LHCN-M2 (cell line): ENCODE data around the gene DSE. TPM values are rescaled to one million over a fixed set of nuclear protein-coding genes. Genes with fewer than 3 reads are reported as not detected.

Source experiments
- DNase-seq: peaks from one replicate; pipeline ENCODE4 v3.0.0-alpha.2; 2012; ENCODE audit warnings: low read depth
- total RNA-seq: library from RNA; depleted of rRNA; stranded (reverse); fragments of >200 nt; gene quantifications from 2 replicates; pipeline ENCODE4 v1.2.3, GENCODE V29; 2014

DSE gene
- total RNA-seq, 1 experiment from 2014 or later = 28.4 TPM

DNA sequence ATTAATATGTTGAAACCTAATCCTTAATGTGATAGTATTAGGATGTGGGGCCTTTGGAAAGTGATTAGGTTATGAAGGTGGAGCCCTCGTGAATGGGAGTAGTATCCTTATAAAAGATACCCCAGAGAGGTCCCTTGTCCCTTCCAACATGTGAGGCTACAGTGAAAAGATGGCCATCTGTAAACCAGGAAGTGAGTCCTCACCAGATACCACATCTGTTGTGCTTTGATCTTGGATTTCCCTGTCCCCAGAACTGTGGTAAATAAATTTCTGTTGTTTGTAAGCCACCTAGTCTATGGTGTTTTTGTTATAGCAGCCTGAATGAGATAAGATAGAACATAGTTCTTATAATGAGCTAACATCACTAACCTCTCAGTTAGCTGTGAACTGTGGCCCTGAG is 73.8 kb downstream of the DSE start:
- no peak for DNase-seq

DNA sequence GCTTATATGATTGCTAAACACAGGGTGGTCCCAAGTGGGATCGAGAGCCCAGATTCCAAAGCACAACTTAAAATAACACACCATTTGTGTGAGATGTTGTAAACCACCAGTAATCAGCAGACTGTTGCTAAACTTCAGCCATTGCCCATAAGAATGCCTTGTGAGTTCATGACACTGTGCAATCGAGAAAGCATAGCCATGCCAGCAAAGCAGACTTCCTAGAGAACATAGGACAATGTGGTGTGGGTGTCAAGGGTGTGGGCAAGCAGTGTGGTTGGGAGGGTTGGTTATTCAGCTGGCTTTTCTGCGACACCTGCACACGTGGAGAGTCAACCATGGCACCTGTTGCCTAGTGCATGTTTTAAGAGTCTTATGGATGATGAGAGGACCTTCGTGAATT is 74.4 kb downstream of the DSE start:
- DNase-seq = peak; percentile 56

DNA sequence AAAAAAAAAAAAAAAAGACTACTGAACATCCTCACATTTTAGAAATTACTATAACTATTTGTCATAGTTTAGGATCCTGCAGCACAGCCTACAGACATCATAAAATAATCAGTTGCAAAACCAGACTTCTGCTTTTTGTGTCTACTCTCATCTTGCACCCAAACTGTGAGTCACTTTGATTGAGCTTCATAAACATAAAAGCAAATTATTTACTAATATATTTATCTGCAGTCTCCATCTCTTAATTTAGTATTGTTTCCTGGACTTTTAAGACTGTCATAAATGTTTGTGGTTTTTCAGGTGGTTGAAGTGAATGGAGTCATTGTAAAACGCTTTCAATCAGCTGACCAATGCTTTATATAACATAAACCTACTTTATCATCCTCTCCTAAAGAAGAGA is 75.7 kb downstream of the DSE start:
- DNase-seq = no peak

DNA sequence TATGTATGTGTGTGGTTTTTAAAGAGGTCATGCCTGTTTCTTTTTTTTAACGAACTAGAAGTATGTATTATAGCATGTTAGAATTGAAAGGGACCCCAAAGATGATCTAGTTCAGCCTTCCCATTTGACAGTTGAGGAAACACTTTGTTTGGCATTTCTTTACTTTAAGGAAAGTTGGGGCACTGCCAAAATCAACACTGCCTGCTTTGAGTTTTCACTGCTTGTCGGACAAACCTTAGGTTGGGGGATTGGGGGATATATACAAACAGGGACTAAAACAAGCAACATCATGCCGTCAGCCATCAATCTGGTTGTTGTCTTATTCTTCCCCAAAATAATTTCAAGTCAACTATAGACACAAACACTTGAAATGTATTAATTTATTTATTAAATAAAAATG is 76.3 kb downstream of the DSE start:
- DNase-seq = no peak

DNA sequence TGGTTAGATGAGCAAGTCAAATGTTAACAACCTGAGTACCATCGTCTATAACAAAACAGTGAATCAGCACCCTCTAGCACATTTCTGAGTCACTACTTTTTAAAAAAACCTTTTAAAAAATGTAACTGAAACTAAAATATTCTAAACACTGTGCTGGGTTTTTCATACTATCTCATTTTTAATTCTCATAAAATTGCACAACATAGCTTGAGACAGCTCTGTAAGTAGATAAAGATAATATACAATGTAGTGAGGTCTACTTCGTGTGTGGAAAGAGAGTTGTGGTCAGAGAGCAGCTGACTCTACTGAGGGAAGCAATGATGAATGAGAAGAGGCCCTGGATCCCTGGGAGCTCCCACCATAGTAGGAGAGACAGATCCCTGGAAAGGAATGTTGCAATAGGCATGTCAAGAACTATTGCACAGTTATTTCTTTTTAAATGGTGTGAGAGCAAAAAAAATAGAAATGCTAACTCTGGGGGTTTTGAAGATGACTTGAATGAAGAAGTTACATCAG is 76.8 kb downstream of the DSE start:
- peak; percentile 91 for DNase-seq

DNA sequence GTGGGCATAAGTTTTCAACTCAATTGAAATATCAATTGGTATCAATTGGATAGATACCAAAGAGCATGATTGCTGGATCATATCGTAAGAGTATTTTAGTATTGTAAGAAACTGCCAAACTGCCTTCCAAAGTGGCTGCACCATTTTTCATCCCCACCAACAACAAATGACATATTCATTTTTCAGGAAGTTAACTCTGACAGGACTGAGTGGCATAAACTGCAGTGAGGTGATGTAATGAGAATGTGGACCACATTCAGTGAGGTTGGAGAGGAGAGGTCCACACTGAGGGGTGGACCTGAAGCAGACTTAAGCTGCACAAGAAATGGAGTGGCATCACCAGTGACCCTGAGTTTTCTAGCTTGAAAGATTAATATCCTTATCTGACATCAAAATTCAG is 78.8 kb downstream of the DSE start:
- DNase-seq = no peak

DNA sequence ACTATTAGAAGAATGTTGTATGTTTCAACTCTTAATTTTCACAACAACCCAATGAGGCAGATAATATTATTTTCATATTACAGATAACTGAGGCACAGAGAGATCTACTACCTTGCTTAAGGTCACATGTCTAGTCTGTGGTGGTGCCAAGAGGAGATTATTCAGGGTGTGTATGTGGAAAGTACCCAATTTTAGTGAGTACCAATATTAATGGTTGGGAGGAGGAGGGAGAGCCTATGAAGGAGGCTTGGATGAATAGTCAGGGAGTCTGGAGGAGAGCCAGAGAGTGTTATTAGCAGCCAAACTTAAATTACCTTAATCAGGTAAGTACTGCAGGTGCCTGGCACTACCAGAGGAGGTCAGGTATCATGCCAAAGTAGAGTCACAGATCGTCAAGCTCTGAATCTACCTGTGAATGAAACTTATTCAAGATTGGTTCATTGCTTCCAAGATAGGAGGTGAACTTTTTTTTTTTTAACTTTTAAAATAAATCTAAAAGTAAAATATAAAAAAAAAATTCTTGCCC is 79.5 kb downstream of the DSE start:
- DNase-seq = no peak

DNA sequence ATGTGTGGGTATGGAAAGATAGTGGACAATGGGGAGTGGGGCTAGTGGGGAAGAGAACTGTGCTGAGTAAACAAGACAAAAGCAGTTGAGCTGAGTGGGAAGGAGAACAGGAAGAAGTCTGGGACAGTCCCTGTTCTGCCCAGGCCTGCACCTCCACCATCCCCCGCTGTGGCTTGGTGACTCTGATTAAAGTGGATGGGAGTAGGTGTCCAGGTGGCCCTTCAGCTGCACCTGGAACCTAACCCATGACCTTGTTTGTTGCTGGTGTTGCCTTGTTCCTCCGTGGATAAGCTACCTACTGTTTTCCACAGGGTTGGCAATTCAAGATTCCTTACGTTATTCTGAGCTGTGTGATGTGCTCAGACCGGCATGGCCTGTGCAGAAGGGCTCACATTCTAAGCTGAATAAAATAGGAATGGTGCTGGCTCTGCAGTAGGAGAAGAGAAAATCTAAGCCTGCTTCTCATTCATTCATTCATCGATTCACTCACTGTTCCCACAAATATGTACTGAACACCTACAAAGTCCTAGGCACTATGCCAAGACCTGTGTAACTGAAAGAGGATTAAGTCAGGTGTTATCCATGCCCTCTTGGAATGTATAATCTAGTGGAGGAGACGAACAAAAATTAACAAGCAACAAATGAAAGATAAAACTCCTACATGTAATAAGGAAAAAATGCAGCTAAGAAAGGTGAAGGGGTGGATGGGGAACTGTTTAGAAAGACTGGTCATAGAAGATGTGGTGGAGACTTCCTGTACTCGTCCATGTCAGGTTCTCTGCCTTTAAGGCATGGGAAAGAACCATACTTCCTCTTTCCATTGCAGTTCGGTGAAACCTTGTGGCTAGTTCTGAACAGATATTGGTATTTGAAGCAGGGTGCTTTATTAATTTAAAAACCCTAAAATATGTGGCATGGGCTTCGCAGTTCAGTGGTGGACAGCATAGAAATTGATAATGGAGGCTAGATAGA is 80.3 kb downstream of the DSE start:
- DNase-seq = no peak

DNA sequence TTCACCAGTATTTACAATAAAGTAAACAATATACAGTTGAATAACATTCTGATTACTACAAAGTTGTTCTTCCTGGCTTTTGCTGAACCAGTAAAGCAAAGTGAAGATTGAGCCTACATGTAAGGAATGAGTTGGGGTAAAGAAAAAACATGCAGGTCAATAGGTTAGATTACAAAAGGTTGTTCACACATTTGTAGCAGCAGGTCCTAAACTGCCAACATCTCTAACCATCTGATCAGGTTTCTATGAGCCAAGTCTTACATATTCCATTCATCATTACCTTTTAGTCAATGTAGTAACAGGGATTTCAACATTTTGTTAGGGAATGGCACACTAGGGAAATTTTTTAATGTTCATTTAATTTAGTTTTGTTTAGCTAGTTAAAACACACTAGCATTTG is 81.2 kb downstream of the DSE start:
- DNase-seq = no peak

DNA sequence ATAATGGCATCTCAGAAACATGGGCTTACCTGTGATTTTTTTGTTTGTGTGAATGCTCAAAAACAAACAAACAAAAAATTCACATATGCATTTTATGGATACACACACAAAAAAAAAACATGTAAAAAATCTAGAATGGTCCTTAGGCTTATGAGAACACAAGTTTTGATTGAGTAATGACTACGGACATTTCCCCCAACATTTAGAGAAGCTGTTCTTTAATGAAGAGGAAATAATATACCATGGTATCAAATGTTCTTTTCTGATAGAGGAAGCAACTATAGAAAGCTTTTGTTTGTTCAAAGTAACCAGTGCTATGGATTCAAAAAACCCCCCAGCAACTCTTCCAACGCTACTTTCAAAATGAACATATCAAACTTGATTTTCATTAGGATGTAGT is 81.8 kb downstream of the DSE start:
- DNase-seq = no peak

DNA sequence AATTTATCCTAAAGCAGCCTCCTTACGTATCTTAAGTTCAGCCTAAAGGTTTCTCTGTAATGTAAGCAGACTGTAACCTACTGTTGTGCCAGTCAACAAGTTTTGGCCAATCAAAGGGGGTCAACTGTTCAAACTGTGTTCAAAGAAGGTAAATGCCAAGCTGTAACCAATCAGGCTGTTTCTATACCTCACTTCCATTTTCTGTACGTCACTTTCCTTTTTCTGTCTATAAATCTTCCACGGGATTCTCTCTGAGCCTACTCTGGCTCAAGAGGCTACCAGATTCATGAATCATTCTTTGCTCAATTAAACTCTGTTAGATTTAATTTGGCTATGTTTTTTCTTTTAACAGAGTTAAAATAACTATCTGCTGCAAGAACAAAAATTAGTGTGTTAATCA is 85.4 kb downstream of the DSE start:
- DNase-seq = no peak

DNA sequence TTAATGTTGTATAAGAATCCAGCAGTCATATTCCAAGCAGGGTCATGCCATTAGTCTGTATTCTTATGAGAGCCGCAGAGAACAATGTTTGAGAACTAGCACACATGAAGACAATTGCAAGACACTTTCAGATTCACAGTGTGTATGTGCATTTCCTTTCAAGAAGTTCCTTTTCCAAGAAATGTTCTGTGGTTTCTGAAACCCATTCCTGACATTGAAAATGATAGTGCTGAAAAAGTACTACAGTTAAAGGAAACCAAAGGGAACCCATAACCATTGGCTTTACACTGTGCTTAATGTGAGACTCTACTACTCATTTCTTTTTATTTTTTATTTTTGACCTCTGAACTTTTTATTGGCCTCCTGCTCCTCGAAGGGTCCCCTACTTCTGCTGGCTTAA is 86.2 kb downstream of the DSE start:
- DNase-seq = no peak

DNA sequence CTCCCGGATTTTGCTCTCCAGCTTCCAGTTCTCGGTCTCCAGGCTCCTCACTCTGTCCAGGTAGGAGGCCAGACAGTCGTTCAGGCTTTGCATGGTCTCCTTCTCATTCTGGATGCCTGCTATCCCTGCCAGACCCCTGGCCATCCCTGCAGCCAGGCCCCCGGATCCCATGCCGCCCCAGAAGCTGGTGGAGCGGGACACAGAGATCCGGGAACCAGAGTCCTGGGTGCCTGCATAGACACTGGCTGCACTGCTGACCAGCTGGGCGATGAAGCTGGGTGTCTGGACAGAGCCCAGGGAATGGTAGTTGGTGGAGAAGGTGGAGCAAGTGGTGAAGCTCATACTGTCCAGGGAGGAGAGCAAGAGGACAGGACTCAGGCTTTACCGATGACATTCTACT is 87.5 kb downstream of the DSE start:
- no peak for DNase-seq

DNA sequence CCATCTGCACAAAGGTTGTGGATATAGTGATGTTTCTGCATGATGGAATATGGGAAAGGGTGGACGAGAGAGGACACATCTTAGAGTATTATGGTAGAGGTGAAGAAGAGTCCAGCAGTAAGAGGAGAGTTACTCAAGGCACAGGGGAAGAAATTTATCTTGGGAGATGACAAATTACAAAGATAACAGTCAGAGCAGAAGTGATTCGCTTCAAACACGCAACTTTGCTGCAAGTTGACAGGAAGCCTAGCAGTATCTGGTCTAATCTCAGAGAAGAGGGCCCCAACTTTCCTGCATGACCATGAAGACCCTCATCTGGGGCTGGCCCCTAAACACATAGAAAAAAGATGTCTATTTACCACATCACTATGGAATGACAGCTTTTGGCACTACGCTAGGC is 89.2 kb downstream of the DSE start:
- no peak for DNase-seq

DNA sequence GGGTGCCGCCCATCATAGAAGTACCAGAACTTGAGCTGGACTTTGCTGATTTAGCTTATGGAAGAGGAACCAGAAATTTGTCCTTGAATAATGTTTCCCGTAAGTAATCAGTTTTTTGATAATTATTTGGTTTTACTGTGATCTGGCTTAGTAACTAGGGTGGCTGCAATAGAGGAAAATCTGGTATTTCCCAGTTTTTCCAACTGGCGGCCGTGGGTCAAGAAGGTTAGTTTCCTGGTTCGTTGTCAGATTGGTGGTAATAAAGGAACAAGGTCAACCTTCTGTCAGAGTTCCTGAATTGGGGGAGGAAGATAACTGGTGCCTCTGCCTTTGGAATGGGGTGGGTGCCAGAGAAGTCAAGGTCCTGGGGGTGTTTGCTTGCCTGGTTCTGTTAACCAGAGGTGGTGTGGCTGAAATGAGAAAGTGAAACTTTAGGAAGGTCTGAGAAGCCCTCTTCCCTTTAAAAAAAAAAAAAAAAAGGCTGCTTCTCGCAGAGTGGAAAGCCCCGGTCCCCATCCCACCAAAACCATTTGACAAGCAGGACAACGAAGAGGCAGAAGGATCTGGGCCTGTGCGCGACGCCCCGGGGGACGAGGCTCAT is 90.7 kb downstream of the DSE start, which contains the start of gene CALHM6:
Gene CALHM6 (plus strand): TSS at position 45 of the 601 bp plus-strand sequence. CDS start 555 bp downstream, at position 600.
- no peak for DNase-seq

DNA sequence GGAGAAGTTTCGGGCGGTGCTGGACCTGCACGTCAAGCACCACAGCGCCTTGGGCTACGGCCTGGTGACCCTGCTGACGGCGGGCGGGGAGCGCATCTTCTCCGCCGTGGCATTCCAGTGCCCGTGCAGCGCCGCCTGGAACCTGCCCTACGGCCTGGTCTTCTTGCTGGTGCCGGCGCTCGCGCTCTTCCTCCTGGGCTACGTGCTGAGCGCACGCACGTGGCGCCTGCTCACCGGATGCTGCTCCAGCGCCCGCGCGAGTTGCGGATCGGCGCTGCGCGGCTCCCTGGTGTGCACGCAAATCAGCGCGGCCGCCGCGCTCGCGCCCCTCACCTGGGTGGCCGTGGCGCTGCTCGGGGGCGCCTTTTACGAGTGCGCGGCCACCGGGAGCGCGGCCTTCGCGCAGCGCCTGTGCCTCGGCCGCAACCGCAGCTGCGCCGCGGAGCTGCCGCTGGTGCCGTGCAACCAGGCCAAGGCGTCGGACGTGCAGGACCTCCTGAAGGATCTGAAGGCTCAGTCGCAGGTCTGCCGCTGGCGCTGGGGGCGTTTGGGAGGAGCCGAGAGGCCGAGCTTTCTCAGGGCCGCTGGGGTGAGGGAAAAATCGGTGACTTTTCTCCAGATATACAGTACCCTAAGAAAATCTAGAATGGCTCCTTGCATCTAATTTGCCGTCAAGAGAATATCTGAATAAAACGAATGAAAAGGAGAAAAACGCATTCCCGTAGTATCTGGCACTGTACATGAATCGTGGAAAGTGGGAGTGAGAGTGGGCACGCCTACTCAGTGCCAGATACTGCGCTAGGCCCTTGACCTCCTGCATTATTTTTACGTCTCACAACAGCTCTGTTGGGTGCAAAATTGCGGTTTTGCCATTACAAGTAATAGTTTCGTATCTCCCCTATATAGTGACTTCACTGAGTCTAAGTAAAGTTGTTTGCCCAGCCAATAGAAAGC is 91.5 kb downstream of the DSE start:
- DNase-seq = peak; percentile 57

DNA sequence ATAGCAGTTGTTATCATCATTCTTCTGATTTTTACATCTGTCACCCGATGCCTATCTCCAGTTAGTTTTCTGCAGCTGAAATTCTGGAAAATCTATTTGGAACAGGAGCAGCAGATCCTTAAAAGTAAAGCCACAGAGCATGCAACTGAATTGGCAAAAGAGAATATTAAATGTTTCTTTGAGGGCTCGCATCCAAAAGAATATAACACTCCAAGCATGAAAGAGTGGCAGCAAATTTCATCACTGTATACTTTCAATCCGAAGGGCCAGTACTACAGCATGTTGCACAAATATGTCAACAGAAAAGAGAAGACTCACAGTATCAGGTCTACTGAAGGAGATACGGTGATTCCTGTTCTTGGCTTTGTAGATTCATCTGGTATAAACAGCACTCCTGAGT is 92.6 kb downstream of the DSE start:
- no peak for DNase-seq

DNA sequence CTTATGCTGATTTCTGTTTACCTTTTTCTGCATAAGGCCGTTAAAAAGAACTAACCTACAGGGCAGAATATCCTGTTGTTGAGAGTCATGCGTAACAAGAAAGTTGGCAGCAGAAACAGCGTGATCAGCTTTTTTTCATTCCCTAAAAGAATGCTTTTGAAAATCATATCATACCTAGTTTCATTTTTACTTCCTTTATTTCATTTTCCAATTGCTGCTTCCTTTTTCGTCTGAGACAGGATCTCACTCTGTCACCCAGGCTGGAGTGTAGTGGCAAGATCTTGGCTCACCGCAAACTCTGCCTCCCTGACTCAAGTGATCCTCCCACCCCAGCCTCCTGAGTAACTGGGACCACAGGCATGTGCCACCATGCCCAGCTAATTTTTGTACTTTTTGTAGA is 94.5 kb downstream of the DSE start:
- DNase-seq = no peak

DNA sequence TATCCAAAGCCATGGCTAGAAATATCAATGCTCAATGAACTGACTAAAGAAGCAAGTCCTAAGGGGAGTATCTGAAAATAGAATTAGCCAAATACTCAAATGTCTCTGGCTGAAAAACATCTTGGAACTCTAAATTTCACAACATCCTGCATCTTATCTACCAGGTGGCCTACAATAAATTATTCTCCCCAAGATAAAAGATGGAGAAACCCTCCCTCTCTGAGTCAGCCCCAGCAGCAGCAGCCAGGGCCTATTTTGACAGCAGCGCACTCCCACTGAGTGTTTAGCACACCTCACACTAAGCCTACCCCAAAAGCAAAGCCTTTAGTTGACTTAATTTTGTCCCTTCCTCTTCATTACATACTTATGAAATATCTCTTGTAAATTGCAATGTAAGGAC is 96.3 kb downstream of the DSE start:
- no peak for DNase-seq

DNA sequence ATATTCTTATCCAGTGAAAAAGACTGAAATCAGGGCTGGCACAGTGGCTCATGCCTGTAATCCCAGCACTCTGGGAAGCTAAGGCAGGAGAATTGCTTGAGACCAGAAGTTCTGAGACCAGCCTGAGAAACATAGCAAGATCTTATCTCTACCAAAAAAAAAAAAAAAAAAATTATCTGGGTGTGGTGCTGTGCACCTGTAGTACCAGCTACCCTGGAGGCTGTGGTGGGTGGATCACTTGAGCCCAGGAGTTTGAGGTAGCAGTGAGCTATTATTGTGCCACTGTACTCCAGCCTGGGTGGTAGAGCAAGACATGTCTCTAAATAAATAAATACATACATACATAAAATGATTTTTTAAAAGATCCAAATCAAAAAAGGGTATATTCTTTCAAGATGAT is 96.8 kb downstream of the DSE start:
- no peak for DNase-seq

DNA sequence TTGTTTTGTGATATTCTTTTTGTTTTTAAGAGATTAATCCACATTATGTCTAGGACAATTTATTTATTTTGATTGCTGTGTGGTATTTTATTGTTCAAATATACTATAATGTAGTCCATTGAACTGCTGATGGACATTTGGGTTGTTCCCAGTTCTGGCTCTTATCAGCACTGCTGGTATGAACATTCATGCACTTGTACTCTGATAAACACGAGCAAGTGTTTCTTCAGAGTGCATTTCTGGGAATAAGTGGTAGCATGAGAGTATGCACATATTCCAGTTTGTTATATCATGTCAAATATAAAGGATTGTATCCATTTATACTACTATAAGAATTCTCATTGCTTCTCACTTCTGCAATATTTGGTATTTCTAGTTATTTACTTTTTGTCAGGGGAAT is 97.5 kb downstream of the DSE start:
- DNase-seq = no peak
